ENCODE results near the gene NKD2.

The NKD2 gene

GRCh38 chr5:1047332-1047965 lies 38.8 kb downstream of the NKD2 start:
- no peak for DNase-seq

DNA sequence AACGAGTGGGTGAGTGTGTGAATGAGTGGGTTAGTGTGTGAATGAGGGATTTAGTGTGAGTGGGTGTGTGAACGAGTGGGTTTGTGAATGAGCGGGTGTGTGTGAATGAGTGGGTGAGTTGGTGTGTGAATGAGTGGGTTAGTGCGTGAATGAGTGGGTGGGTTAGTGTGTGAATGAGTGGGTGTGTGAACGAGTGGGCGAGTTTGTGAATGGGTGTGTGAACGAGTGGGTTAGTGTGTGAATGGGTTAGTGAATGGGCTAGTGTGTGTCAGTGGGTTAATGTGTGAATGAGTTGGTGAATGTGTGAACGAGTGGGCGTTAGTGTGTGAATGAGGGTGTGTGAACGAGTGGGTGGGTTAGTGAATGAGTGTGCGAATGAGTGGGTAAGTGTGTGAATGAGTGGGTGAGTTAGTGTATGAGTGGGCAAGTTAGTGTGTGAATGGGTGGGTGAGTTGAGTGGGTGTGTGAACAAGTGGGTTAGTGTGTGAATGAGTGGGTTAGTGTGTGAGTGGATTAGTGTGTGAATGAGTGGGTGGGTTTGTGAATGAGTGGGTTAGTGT lies 39.6 kb downstream of the NKD2 start:
- no peak for DNase-seq

GRCh38 chr5:1048861-1049838 lies 40.5 kb downstream of the NKD2 start:
- DNase-seq, result no peak

- DNase-seq, result no peak
These were observed 42.1 kb downstream of the NKD2 start for GRCh38 chr5:1050423-1051365.

DNA sequence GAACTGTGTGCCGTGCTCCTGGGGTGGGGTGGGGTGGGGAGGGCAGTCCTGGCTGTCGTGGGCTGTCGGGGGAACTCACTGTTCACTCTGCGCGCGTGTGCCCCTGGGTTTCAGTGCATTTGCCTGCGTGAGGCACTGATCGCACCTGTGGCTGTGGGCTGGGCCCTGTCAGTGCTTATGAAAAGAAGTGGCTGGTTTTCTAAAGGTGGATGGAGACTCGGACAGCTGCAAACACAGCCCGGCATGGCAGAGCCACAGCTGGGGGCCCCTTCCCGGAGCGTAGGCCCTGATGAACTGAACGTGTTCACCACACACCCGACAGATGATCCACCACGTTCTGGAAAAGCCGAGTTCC lies 42.7 kb downstream of the NKD2 start:
- DNase-seq, result no peak

DNA sequence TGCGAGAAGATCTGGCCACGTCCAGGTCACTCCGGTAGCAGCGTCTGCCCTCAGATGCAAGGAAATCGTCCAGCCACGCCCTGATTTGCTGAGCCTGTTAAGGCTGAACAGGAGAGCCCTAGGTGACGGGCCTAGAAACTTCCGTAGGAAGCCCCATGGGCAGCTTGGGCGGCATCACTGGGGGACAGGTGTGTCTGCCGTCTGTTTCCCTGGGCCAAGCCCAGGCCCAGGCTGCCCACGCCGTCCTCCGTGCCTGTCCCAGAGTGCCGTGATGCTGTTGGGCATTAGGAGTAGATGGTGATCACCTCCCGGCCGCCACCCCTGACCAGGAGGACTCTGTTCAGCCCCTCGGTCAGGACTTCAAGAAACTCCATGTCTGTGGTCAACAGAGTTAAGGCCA lies 43.5 kb downstream of the NKD2 start:
- no peak for DNase-seq

- DNase-seq, result no peak
These were observed 44.2 kb downstream of the NKD2 start for GRCh38 chr5:1052641-1053390.

- no peak for DNase-seq
These were observed 44.9 kb downstream of the NKD2 start for GRCh38 chr5:1053391-1054017.

DNA sequence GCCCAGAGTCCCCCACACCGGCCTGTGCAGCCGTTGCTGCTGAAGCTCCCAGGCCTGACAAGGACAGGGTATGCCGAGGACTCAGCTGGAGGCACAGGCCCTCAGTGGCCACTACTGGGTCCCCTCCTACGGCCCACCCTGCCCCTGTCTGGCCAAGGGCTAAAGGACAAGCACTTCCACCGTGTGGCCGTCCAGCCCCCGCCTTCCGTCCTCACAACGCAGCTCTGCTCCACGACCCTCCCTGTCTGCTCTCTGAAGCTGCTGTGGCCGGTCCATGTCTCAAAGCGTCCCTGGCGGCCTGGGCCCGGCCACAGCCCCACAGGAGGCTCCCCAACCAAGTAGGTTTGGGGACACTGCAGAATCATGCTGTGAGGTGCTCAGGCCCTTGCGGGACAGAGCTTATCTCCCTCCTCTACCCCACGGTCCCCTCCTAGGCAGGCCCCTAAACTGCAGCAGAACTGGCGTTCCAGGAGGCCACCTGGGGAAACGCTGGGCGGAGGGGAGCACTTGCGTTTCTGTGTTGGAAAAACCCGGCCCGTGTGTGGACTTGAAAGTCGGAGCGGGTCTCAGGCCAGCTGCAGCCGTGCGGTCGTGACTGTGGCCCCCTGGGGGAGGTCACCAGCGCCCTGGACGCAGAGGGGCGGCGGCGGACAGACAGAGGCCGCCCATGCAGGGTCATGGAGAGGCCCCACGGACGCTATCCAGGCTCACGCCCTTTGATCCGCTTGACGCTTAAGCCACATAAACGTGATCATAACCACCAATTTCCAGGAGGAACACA lies 45.6 kb downstream of the NKD2 start:
- no peak for DNase-seq

- DNase-seq, result no peak
These were observed 46.5 kb downstream of the NKD2 start for GRCh38 chr5:1054799-1055775.

GRCh38 chr5:1055896-1056610 lies 47.5 kb downstream of the NKD2 start:
- DNase-seq, result no peak

- DNase-seq, result no peak
These were observed 48.2 kb downstream of the NKD2 start for GRCh38 chr5:1056611-1057484.

GRCh38 chr5:1057485-1058082 lies 49.0 kb downstream of the NKD2 start:
- no peak for DNase-seq

GRCh38 chr5:1058083-1058945 lies 49.7 kb downstream of the NKD2 start:
- no peak for DNase-seq

GRCh38 chr5:1058988-1059883 lies 50.6 kb downstream of the NKD2 start:
- no peak for DNase-seq

All from GOT3 (cell line).